ENCODE data around the gene EML4. TPM values are rescaled to one million over a fixed set of nuclear protein-coding genes. Genes with fewer than 3 reads are reported as not detected.
"Not testable (repeated sequence)": the region's sequence is repeated elsewhere in the genome, so short reads cannot be mapped to it uniquely, and the experiment has no call there.

Gene EML4
- total RNA-seq, 4 donors from 2014 or later: 33.3 to 79.6 (median 41.5) TPM

- no peak for DNase-seq (ENCODE audit: low spot score)
- no peak for ATAC-seq (ENCODE audit: low FRiP score)
These were observed 171.1 kb downstream of the EML4 start for GRCh38 chr2:42340045-42340937.

GRCh38 chr2:42340938-42341636 is 171.9 kb downstream of the EML4 start:
- DNase-seq (ENCODE audit: low spot score): no peak
- no peak for TF ChIP-seq CTCF (IDR thresholded peaks at IDR 0.05)
- no peak for ATAC-seq (ENCODE audit: low FRiP score)

More at GRCh38 chr2:42340045-42340937, 171.1 kb downstream of the EML4 start:
- no peak for TF ChIP-seq CTCF (IDR thresholded peaks at IDR 0.05)

DNA sequence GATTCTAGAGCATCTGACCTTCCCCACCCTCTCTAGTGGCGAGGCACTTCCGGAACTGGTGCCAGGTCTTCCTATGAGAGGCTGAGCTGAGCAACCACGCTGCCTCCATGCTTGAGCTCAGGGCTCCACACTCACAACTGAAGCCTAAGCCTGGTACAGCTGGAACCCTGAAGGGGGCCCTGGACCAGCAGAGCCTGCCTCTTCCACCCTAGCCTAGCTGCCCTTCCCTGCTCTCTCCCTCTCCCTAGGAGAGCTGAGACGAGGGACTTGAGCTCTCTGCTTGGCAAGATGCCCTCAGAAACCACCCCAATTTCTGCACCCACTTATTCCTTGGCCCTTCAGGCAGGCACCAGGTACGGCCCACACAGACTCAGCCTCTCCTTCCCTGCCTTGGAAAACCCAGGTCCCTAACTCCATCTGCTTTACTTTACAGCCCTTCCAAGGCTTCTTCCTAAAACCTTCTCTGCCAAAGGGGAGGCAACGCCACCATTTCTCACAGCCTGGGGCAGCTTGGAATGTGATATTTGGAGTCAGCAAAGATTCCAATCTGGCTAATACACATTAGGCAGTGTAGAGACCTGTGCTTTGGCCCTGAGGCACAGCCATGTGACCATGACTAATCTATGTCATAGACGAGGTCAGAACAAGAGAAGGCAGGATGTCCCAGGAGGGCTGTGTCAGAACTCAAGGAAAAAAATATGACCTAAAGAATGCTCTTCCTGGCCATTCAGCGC is 173.1 kb downstream of the EML4 start:
- no peak for TF ChIP-seq CTCF (IDR thresholded peaks at IDR 0.05)
- no peak for DNase-seq (ENCODE audit: low spot score)
- peak; percentile 68 for ATAC-seq (ENCODE audit: low FRiP score)

- no peak for TF ChIP-seq CTCF (IDR thresholded peaks at IDR 0.05)
- ATAC-seq (ENCODE audit: low FRiP score) (no peak), DNase-seq (ENCODE audit: low spot score) (no peak)
These were observed 173.7 kb downstream of the EML4 start for GRCh38 chr2:42342795-42343241.

DNA sequence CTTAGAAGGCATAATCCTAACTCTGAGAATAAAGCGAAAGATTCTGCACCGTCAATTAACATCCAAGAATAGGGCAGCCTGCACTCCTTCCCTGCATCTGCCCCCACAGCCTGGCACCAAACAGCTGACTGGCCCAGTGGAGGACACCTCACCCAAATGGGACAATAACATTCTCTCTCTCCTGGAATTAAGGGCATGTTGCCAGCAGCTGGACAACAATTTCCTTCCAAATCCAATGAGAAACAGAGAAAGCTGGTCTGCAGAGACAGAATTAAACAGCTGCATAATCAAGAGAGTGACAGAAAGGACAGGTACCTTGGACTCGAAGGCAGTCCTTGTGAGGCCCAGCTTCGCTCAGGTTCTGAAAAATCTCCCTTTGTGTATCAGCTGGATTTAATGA is 176.8 kb downstream of the EML4 start:
- TF ChIP-seq CTCF (IDR thresholded peaks at IDR 0.05): no peak
- DNase-seq (ENCODE audit: low spot score) (no peak), ATAC-seq (ENCODE audit: low FRiP score) (no peak)

GRCh38 chr2:42346856-42347255 is 177.7 kb downstream of the EML4 start:
- DNase-seq (ENCODE audit: low spot score); ATAC-seq (ENCODE audit: low FRiP score): not testable (repeated sequence)

- DNase-seq (ENCODE audit: low spot score); ATAC-seq (ENCODE audit: low FRiP score): not testable (repeated sequence)
These were observed 178.4 kb downstream of the EML4 start for GRCh38 chr2:42347518-42347917.

Measured in omental fat pad (tissue), 4 donors.